ENCODE measurements around the gene SWI5. TPM values are rescaled to one million over a fixed set of nuclear protein-coding genes. Genes with fewer than 3 reads are reported as not detected.

The SWI5 gene
- total RNA-seq, 1 experiment from 2014 or later: 22.4 TPM

- Histone ChIP-seq H3K4me2 (ENCODE audit: low read length) (peak overlapping the region; percentile 89), H3K79me2 (ENCODE audit: insufficient read depth, low read length) (peaks cover 38% of the 10 kb centered on the region), H3K4me1 (ENCODE audit: control insufficient read depth in 1 of 2, insufficient read depth in 2 of 2, low read length in 2 of 2) (peaks cover 8 to 17% of the 10 kb centered on the region in 2 experiments), H3K9me2 (ENCODE audit: insufficient read depth) (no peaks in the 10 kb centered on the region), H3K27me3 (ENCODE audit: insufficient read depth, low read length) (no peaks in the 10 kb centered on the region), H3K4me3 (replicated peaks in 1 of 2; ENCODE audit: low read depth in 1 of 2, low read length in 2 of 2) (peak overlapping the region; percentile 99 to 100), H3K9ac (ENCODE audit: low read length) (peak overlapping the region; percentile 85), H2AFZ (ENCODE audit: low read depth, low read length, poor library complexity, severe bottlenecking) (no peak overlapping the region), H3K9me3 (ENCODE audit: control insufficient read depth in 1 of 2, insufficient read depth in 1 of 2, low read depth in 1 of 2, low read length in 2 of 2) (no peaks in the 10 kb centered on the region), H3K27ac (ENCODE audit: low read depth, low read length) (peak overlapping the region; percentile 93; the same call in 1 of the 2 replicates), H3K36me3 (ENCODE audit: control insufficient read depth in 1 of 2, insufficient read depth in 2 of 2, low read length in 2 of 2) (peaks cover 14 to 24% of the 10 kb centered on the region in 2 experiments; a peak in 3 of 4 replicates), H4K20me1 (ENCODE audit: insufficient read depth) (no peaks in the 10 kb centered on the region)
- ChIA-PET POLR2A (interaction anchor here (0.6 to 1.1 kb wide), 2 partner anchors 14 to 33 kb away, joined by 5 read pairs; no protein-coding TSS in a partner anchor), RAD21 (ENCODE audit: low non-redundant PET in 1 of 2, low total read pairs in 2 of 2, uncharacterized antibody in 2 of 2, unreplicated experiment in 2 of 2) (no interaction called here), CTCF (no interaction called here)
- ATAC-seq (no peak), DNase-seq (ENCODE audit: low read depth, low spot score) (no peak)
- intact Hi-C loops (cut with micrococcal nuclease): no loop called here
- TF ChIP-seq EGR1 (IDR thresholded peaks at IDR 0.05; ENCODE audit: low read depth): no peak
- TF ChIP-seq CEBPB (IDR thresholded peaks at IDR 0.05; ENCODE audit: low read depth): no peak
- TF ChIP-seq EZH2phosphoT487 (IDR thresholded peaks at IDR 0.05; ENCODE audit: borderline replicate concordance): no peak
- no peak for TF ChIP-seq ZBTB33 (IDR thresholded peaks at IDR 0.05; ENCODE audit: extremely low read depth, insufficient replicate concordance, low read length)
- BruUV-seq (replicated peaks): no TSS peak
These were observed 45.3 kb downstream of the SWI5 start for GRCh38 chr9:128321343-128321742.

DNA sequence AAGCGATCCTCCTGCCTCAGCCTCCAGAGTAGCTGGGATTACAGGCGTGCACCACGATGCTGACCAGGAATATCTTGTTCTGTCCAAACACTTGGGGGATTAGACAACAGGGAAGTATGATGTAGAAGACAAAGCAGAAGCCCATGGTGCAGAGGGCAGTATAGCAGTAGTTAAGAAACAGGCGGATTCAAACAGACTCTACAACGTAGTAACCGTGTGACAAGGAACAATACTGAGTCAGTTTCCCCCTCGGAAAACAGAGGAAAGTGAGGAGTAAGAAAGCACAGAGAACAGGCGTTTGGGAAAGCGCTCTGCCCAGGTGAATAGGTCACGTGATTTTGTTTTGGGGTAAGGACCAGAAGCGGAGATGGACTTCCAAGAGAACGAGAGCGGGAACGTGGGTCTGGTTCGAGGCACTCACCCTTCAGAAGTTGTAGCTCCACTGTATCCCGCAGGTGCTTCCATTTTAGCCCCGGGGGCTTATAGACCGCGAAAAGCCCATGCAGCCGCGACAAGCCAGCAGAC lies 45.9 kb downstream of the SWI5 start:
- intact Hi-C loops (cut with micrococcal nuclease): loop anchor here (1.0 to 2.0 kb wide), 2 partner anchors 15 to 19 kb away; no protein-coding TSS in a partner anchor
- Histone ChIP-seq H3K79me2 (ENCODE audit: insufficient read depth, low read length) (peaks cover 38% of the 10 kb centered on the region), H2AFZ (ENCODE audit: low read depth, low read length, poor library complexity, severe bottlenecking) (no peak overlapping the region), H3K27ac (ENCODE audit: low read depth, low read length) (peak overlapping the region; percentile 93), H4K20me1 (ENCODE audit: insufficient read depth) (no peaks in the 10 kb centered on the region), H3K9me3 (ENCODE audit: control insufficient read depth in 1 of 2, insufficient read depth in 1 of 2, low read depth in 1 of 2, low read length in 2 of 2) (no peaks in the 10 kb centered on the region), H3K9me2 (ENCODE audit: insufficient read depth) (no peaks in the 10 kb centered on the region), H3K27me3 (ENCODE audit: insufficient read depth, low read length) (no peaks in the 10 kb centered on the region), H3K4me2 (ENCODE audit: low read length) (peak overlapping the region; percentile 89), H3K9ac (ENCODE audit: low read length) (peak overlapping the region; percentile 85), H3K4me3 (replicated peaks in 1 of 2; ENCODE audit: low read depth in 1 of 2, low read length in 2 of 2) (peak overlapping the region; percentile 99 to 100), H3K36me3 (ENCODE audit: control insufficient read depth in 1 of 2, insufficient read depth in 2 of 2, low read length in 2 of 2) (peaks cover 10 to 20% of the 10 kb centered on the region in 2 experiments; a peak in 3 of 4 replicates), H3K4me1 (ENCODE audit: control insufficient read depth in 1 of 2, insufficient read depth in 2 of 2, low read length in 2 of 2) (peaks cover 8 to 17% of the 10 kb centered on the region in 2 experiments)
- BruUV-seq (replicated peaks): TSS peak; percentile 85
- ChIA-PET RAD21 (ENCODE audit: low non-redundant PET in 1 of 2, low total read pairs in 2 of 2, uncharacterized antibody in 2 of 2, unreplicated experiment in 2 of 2) (no interaction called here), CTCF (no interaction called here), POLR2A (interaction anchor here (0.6 to 1.1 kb wide), 2 partner anchors 15 to 33 kb away, joined by 5 read pairs; no protein-coding TSS in a partner anchor)
- ATAC-seq: peak; percentile 59
- TF ChIP-seq POLR2A (IDR thresholded peaks at IDR 0.05; ENCODE audit: borderline replicate concordance, extremely low read depth, insufficient read depth, insufficient read length) (peak; percentile 82), ZNF274 (IDR thresholded peaks at IDR 0.05; ENCODE audit: low read depth, low read length) (no peak)
- no peak for DNase-seq (ENCODE audit: low read depth, low spot score)

All from HCT116 (cell line).